UCSD-AML1 (cell line): ENCODE measurements around the gene VWA1.

Experiments
- DNase-seq: peaks from one replicate; lab custom pipeline; 2025; ENCODE audit not compliant: unreplicated experiment; lab: John Stamatoyannopoulos, UW

The VWA1 gene, protein sequence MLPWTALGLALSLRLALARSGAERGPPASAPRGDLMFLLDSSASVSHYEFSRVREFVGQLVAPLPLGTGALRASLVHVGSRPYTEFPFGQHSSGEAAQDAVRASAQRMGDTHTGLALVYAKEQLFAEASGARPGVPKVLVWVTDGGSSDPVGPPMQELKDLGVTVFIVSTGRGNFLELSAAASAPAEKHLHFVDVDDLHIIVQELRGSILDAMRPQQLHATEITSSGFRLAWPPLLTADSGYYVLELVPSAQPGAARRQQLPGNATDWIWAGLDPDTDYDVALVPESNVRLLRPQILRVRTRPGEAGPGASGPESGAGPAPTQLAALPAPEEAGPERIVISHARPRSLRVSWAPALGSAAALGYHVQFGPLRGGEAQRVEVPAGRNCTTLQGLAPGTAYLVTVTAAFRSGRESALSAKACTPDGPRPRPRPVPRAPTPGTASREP

DNA sequence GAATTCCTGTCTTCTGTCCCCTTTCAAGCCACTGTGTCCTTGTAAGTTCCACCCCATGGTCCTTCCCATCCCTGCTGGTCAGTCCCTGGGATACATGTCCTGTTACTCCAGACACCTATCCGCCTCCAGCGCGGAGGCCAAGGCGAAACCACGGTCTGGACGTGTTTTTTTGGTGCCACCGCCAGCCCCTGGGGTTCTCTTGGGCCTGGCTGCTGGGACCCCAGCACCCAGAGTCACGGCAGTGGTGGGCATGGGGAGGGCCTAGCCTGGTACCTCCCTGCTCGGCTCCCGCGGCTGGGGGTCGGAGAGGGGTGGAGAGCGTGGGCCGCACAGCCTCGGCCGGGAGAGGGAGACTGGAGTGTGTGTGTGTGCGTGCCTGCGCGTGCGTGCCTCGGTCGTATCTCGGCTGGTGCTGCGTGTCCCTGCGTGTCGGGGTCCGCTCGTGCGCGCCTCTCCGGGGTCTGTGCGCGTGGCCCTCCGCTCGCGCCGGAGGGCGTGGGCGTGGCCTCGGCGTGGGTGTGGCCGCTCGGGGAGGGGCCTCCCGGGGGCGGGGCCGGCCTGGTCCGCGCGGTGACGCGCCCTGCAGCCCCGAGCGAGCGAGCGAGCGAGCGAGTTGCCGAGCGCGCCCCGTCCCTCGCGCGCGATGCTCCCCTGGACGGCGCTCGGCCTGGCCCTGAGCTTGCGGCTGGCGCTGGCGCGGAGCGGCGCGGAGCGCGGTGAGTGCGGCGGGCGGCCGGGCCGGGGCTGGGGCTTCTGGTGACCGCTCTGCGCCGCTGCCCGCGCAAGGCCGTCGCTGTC is at the start of gene VWA1:
TSS of gene VWA1 (plus strand) at position 585 of the 798 bp plus-strand sequence. CDS start at position 644, 59 bp downstream.
- peak; percentile 83 for DNase-seq

DNA sequence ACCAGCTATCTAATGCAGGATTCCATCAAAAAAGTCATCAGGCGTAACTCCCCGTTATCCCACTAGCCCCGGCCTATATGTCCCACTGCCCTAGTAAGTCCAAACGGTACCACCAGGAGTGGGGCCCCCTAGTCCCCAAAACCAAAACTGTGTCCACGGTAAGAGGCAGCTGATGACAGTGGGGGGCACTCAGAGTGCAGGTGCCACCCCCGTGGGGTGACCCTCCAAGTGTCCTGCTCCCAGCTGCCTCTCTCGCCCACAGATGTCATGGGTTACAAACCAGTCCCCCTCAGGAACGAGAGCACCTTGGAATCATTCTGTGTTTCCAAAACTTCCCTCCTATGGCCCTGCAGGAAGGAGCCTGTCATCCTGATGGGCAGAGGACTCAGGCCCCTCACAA is 49.6 kb upstream of the VWA1 start:
- no peak for DNase-seq

DNA sequence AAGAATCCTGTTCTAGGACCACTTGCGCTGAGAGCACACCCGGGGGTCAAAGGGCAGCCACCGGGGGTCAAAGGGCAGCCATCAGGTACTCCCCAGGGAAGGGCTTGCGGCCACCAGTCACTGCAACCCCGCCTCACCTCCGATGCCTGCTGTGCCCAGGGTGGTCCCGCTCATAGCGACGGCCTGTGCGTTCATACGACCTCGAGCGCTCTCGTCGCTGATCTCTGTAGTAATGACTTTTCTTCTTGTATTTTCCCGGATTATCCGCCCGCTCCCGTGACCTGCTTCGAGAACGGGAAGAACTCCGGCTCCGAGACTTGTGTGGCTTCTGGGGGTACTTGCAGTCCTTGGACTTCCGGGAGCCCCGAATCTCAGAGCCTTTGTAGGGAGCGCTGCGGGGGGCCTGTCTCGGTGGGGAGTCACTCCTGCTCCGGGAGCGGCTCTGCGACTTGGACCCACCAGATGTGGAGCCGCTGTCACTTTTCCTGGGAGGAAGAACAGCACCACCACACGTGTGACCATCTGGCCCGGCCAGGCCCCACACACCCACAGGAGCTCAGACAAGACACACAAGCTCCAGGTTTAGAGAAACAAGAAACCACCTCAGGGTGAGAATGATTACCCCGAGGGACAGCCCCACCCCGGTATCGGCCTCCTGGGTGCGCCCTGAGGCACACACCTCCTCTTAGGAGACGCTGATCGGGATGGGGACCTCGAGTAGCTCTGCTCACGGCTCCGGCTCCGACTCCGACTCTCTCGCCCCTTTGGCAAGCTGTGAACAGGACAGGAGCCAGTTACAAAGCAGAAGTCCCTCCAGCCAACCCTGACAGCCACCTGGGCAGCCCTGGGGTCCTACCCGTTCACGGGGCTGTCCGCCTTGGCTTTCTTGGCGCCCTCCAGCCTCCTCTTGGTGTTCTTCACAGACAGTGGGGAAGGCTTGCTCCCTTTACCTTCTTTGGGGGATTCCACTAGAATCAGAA is 48.1 kb upstream of the VWA1 start:
- DNase-seq: no peak

DNA sequence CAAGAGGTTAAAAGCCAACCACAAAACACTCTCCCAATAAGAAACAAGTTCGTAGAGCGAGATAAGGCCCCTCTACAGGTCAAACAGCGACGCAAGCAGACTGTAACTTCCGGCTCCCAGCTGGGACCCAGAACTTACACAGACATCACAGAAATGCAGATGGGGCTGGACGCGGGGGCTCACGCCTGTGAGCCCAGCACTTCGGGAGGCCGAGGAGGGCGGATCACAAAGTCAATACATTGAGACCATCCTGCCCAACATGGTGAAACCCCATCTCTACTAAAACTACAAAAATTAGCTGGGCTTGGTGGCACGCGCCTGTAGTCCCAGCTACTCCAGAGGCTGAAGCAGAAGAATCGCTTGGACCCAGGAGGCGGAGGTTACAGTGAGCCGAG is 47.4 kb upstream of the VWA1 start:
- DNase-seq: no peak

DNA sequence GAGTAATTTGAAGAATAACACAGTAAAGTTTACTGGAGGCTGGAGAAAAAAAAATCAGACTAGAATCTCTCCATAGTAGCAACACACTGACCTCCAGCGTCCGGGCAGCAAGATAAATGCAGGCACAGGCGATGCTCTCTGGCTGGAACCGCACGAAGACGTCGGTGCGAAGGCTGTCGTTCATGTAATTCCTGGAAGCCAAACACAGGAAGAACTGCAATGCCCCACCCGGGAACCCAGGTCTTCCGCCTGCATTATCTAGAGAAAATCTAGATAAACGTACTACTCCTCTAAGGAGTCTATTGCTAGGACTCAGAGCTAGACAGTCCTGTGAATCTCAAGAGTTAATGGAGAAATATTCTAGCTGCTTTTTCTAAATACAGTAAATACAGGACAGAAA is 44.8 kb upstream of the VWA1 start:
- DNase-seq: no peak

DNA sequence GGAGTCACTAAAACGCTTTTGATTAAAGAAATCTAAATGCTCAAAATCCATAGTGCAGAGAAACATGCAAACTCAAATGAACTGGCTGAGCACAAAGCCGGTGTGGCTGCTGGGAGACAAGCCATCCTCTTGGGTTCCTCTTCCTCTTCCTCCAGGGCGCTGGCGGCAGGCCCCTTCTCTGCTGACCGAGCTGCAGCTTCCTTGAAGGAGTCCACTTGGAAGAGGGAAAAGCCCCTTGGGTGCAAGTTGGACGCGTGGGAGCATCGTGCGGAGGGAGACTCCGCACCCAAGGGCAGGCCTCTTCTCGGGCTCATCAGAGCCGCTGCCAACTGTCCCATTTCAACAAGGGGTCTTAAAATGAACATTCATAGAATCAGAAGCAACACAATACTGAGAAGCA is 44.3 kb upstream of the VWA1 start:
- DNase-seq: no peak

DNA sequence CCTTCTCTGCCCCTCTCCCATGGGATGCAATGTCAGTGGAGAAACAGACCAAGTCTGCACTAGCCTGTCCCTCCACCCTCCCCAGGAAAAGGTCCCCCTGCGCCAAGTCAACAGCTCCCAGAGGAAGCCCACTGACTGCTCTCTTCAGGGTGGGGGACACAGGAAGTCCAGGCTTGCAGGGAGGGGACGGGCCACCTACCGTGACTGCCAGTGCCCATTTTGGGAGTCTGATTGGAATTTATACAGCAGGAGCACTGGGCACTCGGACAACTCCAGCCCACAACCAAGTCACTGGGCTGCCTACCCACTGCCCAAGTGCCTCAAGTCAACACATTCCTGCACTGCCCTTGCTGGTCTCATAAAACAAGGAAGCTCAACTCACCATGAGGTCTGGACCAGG is 42.5 kb upstream of the VWA1 start:
- DNase-seq: no peak

DNA sequence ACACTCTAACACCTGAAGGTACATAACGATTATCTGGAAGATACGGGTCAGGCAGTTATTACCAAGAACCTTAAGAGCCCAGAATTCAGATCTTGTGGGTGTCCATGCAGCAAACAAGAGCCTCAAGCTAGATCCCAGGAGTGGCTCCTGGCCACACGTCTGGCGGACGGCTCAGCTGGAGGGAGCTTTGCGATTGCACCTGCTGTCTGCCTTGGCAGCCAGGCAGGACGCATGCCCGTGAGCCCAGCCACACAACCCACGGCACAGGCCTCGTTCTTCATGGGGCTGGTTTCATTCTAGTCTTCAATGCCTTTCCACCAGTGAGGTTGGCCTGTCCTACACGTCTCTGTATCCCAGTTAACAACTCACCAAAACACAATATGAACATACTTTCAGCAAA is 42.1 kb upstream of the VWA1 start:
- no peak for DNase-seq

DNA sequence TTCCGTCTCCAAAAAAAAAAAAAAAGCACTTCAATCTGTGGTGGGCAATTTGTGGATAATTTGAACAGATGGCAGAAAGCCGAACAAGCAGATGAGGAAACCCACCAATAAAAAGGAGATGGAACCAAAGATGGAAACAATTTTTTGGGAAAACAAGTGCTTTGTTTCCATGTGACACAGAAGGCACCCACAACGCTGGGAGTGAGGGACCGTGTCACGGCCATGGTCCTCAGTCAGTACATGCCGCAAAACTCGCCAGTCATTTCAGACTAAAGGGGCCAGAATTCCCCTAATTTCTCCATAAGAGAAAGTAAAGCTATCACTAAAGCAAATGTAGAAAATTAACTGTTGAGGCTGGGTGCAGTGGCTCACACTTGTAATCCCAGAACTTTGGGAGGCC is 41.4 kb upstream of the VWA1 start:
- no peak for DNase-seq

DNA sequence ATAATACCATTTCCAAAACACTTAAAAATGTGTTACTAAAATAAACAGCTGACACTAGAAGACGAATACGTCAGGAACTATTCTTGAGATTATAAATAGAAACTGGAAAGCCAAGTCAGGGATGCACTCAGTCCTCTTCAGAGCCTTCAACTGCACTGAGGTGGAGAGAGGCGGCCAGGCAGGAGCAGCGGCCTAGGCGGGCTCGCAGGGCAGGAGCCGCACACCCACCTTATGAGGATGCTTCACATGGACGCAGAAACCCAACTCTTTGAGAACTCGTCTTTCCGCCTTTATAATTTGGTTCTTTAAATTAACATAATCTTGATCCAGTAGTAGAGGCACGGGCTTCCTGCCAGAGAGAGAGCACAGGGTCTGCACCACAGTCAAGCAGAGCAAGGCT is 40.3 kb upstream of the VWA1 start:
- DNase-seq: no peak

DNA sequence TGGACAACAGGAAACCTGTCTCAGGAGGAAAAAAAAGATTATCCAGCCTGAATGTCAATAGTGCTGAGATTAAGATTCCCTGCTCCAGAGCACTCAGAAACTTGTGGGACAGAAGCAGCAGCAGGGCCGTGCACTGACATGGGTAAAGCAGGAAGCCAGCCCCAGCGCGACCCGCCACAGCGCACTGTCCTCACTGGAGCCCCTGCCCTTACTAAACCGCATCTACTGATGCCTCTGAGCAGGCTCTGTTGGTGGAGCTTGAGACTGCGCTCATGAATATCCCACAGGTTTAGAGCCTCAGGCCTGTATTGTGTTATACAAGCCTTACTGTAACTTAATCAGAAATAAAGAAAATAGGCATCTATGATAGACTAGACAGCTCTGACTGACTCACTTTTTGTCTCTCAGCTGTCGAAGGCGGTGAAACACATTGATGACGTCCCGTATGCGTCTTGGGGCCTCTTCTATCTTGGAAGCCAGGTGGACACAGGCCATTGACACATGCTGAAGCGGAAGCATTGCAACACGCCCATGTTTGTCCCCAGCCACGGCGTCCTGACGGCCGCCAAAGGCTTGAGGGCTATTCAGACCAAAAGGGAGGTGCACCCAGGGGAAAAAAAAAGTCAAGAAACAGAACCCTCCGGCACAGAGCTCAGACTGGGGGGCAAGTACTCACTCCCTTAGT is 37.5 kb upstream of the VWA1 start:
- DNase-seq: no peak

DNA sequence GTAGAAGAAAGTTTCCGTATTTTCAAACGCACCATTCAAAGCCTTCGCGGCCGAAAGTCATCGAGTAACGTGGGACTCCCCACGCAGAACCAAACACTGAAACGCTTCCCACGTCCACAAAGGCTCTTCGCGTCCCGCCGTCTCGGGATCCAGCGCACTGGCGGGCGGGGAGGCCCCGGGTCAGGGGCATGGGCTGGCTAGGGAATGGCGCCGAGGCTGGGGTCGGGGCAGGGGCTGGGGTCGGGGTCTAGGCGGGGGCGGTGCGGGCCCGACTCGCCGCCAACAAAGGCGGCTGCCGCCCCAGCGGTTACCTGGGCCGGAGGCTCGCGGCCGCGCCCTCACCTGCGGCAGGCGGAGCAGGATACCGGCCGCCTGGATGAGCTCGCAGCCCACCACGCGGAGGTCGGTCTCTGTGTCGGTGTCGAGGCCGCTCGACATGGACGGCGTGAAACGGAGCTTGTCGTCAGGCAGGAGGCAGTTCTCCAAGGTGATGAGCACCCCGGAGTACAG is 36.8 kb upstream of the VWA1 start:
- no peak for DNase-seq

DNA sequence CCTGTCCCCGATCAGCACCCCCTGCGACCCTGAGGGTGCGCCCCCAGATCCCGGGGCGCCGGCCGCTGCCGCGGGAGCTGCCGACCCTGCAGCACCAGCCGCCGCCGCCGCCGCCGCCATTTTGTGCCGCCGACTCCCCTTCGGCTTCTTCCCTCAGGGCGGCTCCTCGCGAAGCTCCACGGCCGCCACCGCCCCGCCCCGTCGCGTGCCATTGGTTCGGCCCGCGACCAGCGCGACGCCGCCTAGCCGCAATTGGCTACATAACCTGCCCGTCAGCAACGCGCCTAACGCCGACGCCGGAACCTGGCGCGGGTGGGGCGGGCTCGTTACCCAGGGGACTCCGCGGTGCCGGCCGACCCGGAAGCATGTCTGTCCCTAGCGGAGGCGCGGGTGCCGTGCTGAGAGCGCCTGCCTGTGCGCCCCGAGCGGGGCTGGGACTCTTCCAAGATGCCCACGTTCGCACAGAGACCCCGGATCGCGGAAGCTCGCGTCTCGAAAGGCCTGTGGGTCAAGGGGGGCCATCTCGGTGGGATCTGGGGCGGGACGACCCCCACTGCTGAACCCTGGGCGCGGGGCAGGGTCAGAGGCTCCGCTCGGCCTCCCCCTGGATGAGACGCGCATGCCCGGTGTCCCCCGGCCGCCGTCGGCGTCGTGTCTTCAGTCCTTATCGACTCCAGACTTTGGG is 36.2 kb upstream of the VWA1 start, which contains the start of gene CCNL2:
TSS of gene CCNL2 (minus strand) at position 149 of the 685 bp plus-strand sequence. CDS start at position 120, 29 bp downstream.
- peak; percentile 99 for DNase-seq

DNA sequence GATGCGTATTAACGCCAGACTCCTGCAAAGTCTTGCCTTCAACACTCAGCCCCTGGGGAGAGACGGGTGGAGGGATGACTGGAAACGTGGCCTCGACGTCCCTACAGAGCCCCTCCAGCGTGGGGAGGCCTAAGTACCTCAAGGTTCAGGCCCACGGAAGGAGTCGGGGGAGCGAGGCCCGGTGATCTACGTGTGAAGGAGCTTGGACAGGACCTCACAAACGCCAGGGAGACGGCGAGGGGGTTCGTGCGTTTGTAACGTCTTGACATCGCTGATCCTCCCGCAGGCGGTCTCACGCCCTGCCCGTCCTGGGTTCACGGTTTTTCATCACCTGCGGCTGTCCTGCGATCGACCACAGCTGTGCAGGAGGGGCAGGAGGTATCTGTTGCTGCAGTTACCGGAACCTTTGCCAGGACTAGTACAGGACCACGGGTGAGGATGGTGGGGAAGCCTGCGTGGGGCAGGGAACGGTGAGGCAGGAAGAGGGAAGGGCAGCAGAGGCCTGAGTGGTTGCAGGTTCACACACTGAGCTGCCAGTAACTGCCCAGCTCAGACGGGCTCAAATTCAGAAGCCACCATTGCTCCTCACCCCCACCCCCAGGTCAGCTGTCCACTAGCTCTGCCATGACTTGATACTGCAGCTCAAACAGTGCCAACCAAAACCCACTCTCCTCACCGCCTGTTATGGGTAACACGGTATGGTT is 35.5 kb upstream of the VWA1 start:
- no peak for DNase-seq

DNA sequence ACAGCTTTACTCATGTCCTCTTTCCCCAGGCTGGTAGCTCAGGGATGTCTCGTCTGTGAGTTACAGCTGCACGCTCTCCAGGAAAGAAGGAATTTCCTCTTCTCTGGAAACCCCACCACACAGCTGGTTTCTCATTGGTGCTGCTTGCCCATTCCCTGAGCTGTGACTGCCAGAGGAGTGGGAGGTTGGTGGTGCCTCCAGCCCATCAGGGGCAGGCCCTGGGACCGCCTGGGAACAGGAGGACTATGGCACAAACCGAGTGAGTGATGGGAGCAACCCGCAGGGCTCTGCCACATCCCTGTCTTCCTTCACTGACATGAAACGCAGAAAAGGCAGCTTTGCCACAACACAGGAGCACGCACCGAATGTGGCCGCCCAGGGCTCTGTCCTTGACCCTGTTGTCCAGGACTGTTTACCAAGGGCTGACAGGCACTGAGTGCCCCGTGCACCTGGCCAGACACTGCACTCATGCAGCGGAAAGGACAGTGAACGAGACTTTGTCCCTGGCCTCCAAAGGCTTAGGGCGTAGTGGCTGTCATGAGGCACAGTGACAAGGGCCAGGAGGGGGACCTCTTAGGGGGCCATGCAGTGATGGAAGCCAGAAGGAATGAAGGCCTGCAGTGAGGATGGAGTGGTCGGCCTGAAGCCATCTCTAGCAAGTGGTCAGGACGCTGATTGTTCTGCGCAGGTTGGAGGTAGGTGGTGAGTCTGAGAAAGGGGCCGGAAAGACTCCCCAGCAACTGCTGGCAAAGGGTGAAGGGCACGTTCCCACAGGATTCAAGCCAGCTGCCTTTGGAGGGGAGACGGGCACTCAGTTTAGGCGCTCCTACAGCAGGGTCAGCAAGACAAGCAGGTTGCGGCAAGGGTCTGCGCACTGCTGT is 34.7 kb upstream of the VWA1 start:
- DNase-seq: no peak

DNA sequence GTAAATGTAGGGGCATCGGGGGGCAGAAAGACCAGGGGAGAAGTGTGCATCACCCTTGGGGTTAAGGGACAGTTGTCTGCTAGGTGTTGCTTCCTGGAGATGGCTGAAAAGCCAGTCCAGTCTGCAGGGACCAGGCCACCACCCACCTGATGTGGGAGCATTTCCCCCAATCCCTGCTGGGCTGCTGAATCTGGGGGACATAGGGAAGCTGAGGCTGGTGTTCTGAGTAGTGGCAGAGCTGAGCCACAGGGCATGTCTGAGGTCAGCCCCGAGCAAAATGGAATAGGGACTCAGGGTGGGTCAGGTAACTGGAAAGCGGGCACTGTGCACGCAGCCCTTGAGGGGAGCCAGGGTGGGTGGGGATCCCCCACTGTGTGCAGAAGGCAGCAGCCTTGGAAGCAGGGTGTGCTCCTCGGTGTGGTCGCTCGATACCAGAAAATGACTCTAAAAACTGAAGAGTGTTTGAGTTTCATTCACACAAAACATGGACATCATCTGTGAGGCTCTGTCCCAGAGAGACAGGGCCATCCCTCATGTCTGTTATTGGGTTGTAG is 34.0 kb upstream of the VWA1 start:
- no peak for DNase-seq

DNA sequence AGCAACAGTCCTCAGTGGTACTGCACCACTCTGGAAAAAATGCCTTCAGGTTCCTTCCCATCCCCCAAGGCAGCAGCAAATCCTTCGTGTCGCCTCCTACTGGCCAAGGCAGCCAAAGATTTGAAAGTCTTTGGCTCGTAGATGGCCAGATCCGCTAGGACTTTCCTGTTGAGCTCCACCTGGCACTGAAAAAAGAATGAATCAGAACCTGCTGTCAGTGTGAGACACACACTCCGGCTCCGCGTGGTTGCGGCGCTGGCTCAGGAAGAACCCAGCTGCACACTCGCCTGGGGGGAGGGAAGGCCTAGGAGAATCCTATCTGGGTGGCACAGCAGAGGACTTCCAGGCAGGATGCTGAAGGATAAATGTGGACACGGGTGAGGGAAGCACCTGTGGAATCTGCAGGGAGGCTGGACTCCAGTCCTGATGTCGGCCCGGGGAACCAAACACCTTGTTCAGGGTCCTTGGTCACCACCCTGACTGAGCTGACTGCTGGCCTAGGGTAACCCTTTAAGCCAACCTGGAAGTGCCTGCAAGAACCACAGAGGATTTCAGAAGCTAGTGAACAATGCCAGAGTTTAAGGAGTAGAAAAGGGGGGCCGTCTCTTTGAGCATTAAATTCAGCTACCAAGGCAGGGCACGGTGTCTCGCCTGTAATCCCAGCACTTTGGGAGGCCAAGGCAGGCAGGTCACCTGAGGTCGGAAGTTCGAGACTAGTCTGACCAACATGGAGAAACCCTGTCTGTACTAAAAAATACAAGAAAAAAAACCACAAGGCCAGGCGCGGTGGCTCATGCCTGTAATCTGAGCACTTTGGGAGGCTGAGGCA is 33.2 kb upstream of the VWA1 start:
- DNase-seq: peak; percentile 30
